ENCODE results near the gene APLNR. TPM values are rescaled to one million over a fixed set of nuclear protein-coding genes. Genes with fewer than 3 reads are reported as not detected.

The APLNR gene
- total and polyA plus RNA-seq, 2 of the 4 experiments (the other 2 are of a cell fraction): not detected

- DNase-seq: no peak
- H3K4me2 ChIP-seq (ENCODE audit: low read depth, low read length): no peak overlapping the region
- ATAC-seq (ENCODE audit: low read depth): no peak
- H2AFZ ChIP-seq (replicated peaks; ENCODE audit: low read length, poor library complexity): no peak overlapping the region
- no peak overlapping the region for H3K23ac ChIP-seq (ENCODE audit: low read depth, low read length)
- no peaks in the 10 kb centered on the region for H3K9me3 ChIP-seq (ENCODE audit: control insufficient read depth, insufficient read depth, low read length)
- CTCF ChIA-PET: no interaction called here
- H3K4me1 ChIP-seq (ENCODE audit: control insufficient read depth, insufficient read depth, low read length): no peaks in the 10 kb centered on the region; the same call in 1 of the 2 replicates
- no peak overlapping the region for H4K91ac ChIP-seq (ENCODE audit: insufficient read depth, low read depth, low read length)
- H2AK9ac ChIP-seq (replicated peaks; ENCODE audit: low read depth, low read length, poor library complexity): no peak overlapping the region
- WGBS, 2 experiments (ENCODE audit: extremely low coverage in 2 of 2, insufficient read length in 1 of 2): 73% methylated on average over 2 of the region's 7 CpGs; no CpG with 5 or more reads in 1 of the 2 experiments
- no peak overlapping the region for H3K4me3 ChIP-seq (ENCODE audit: insufficient read depth, low read depth, low read length)
- TF ChIP-seq CEBPB (IDR thresholded peaks at IDR 0.05; ENCODE audit: low read depth, low read length) (no peak), MAZ (IDR thresholded peaks at IDR 0.05; ENCODE audit: borderline replicate concordance, low read depth, low read length) (no peak), FOS (IDR thresholded peaks at IDR 0.05; ENCODE audit: low read depth, low read length) (no peak), MXI1 (IDR thresholded peaks at IDR 0.05; ENCODE audit: borderline replicate concordance, low read depth, low read length) (no peak), CHD1 (IDR thresholded peaks at IDR 0.05; ENCODE audit: low read depth, low read length) (no peak), BHLHE40 (IDR thresholded peaks at IDR 0.05; ENCODE audit: low read depth, low read length) (no peak), RCOR1 (IDR thresholded peaks at IDR 0.05; ENCODE audit: insufficient replicate concordance, low read length) (no peak), CTCF (conservative IDR thresholded peaks at IDR 0.05; ENCODE audit: low read depth, low read length) (no peak), ELK1 (IDR thresholded peaks at IDR 0.05; ENCODE audit: borderline replicate concordance, low read depth, low read length) (no peak), RFX5 (IDR thresholded peaks at IDR 0.05; ENCODE audit: low read depth, low read length) (no peak), MAFK (IDR thresholded peaks at IDR 0.05; ENCODE audit: low read depth, low read length) (no peak), RAD21 (IDR thresholded peaks at IDR 0.05; ENCODE audit: low read length) (no peak), POLR2A (IDR thresholded peaks at IDR 0.05; ENCODE audit: low read depth, low read length) (no peak), NFE2L2 (IDR thresholded peaks at IDR 0.05; ENCODE audit: low read depth, low read length) (no peak), SMC3 (IDR thresholded peaks at IDR 0.05; ENCODE audit: low read depth, low read length) (no peak), USF2 (IDR thresholded peaks at IDR 0.05; ENCODE audit: low read depth, low read length) (no peak)
- dilution Hi-C loops (cut with HindIII; ENCODE audit: low sequenced_read_pairs, unreplicated experiment): no loop called here
- H3K18ac ChIP-seq (ENCODE audit: low read depth, low read length): no peak overlapping the region
- H3K4ac ChIP-seq (ENCODE audit: low read depth, low read length): no peak overlapping the region
- no peak overlapping the region for H2BK20ac ChIP-seq (ENCODE audit: low read depth, low read length)
- no peak overlapping the region for H3K27ac ChIP-seq (ENCODE audit: insufficient read depth, low read length)
- H4K8ac ChIP-seq (ENCODE audit: low read depth in 2 of 2, low read length in 2 of 2): no peak overlapping the region
- H3K27me3 ChIP-seq (ENCODE audit: control insufficient read depth, insufficient read depth, low read length): peaks cover 36% of the 10 kb centered on the region
- H3K36me3 ChIP-seq (ENCODE audit: control insufficient read depth, insufficient read depth, low read length): no peaks in the 10 kb centered on the region
- H3K14ac ChIP-seq (replicated peaks; ENCODE audit: low read depth, low read length): no peak overlapping the region
- H2BK5ac ChIP-seq (ENCODE audit: low read depth, low read length, poor library complexity, severe bottlenecking): no peak overlapping the region
- POLR2A ChIA-PET (ENCODE audit: unreplicated experiment): no interaction called here
- no peak overlapping the region for H3K56ac ChIP-seq (ENCODE audit: extremely low read depth, insufficient read depth, low read length)
- no peaks in the 10 kb centered on the region for H4K20me1 ChIP-seq (ENCODE audit: insufficient read depth, low read length)
- no peak overlapping the region for H2BK120ac ChIP-seq (ENCODE audit: low read depth, low read length)
- intact Hi-C loops (cut with micrococcal nuclease): no loop called here
- H2AK5ac ChIP-seq (ENCODE audit: low read depth, low read length): no peak overlapping the region
- H3K9ac ChIP-seq (ENCODE audit: low read depth, low read length): no peak overlapping the region
- no TSS peak for BruUV-seq (replicated peaks)
- in situ Hi-C loops (cut with MboI; ENCODE audit: low sequenced_read_pairs): no loop called here
- peaks cover 3% of the 10 kb centered on the region; the same call in 1 of the 2 replicates for H3K9me1 ChIP-seq (ENCODE audit: insufficient read depth, low read length)
- H4K5ac ChIP-seq (ENCODE audit: low read depth, low read length): no peak overlapping the region
- H2BK15ac ChIP-seq (ENCODE audit: low read depth, low read length): no peak overlapping the region
- H3K79me1 ChIP-seq (ENCODE audit: low read depth in 1 of 2, low read length in 2 of 2): no peaks in the 10 kb centered on the region
These were observed 36.1 kb downstream of the APLNR start for GRCh38 chr11:57200917-57201316.

Data from IMR-90 (cell line).